ENCODE results near the gene IKZF1.

Gene IKZF1

GRCh38 chr7:50329775-50330174, 25.3 kb downstream of the IKZF1 start:
- intact Hi-C loops (cut with DNase I; ENCODE audit: low total_unique reads) = no loop called here
- DNase-seq = no peak
- Histone ChIP-seq H3K4me1 (no peaks in the 10 kb centered on the region), H3K9me3 (no peaks in the 10 kb centered on the region), H3K27me3 (peaks cover 0 to 2% of the 10 kb centered on the region in 2 donors), H3K4me3 (no peak overlapping the region), H3K27ac (no peak overlapping the region), H3K36me3 (no peaks in the 10 kb centered on the region)
- no peak for TF ChIP-seq CTCF (IDR thresholded peaks at IDR 0.05)

- Histone ChIP-seq H3K27me3 (peaks cover 0 to 2% of the 10 kb centered on the region in 2 donors), H3K4me3 (no peak overlapping the region), H3K36me3 (no peaks in the 10 kb centered on the region), H3K27ac (no peak overlapping the region), H3K4me1 (no peaks in the 10 kb centered on the region), H3K9me3 (no peaks in the 10 kb centered on the region)
- no peak for TF ChIP-seq CTCF (IDR thresholded peaks at IDR 0.05)
- no peak for DNase-seq
- intact Hi-C loops (cut with DNase I; ENCODE audit: low total_unique reads) = no loop called here
These were observed 25.7 kb downstream of the IKZF1 start for GRCh38 chr7:50330254-50330653.

GRCh38 chr7:50330696-50331095, 26.2 kb downstream of the IKZF1 start:
- Histone ChIP-seq H3K27ac (no peak overlapping the region), H3K27me3 (peaks cover 0 to 2% of the 10 kb centered on the region in 2 donors), H3K4me3 (no peak overlapping the region), H3K9me3 (no peaks in the 10 kb centered on the region), H3K4me1 (no peaks in the 10 kb centered on the region), H3K36me3 (no peaks in the 10 kb centered on the region)
- TF ChIP-seq CTCF (IDR thresholded peaks at IDR 0.05) = no peak
- no peak for DNase-seq
- intact Hi-C loops (cut with DNase I; ENCODE audit: low total_unique reads) = no loop called here

GRCh38 chr7:50331564-50332208, 27.2 kb downstream of the IKZF1 start:
- no peak overlapping the region for H3K27ac ChIP-seq
- intact Hi-C loops (cut with DNase I; ENCODE audit: low total_unique reads) = no loop called here
- no peaks in the 10 kb centered on the region for H3K9me3 ChIP-seq
- no peak overlapping the region for H3K4me3 ChIP-seq
- H3K36me3 ChIP-seq = no peaks in the 10 kb centered on the region
- H3K27me3 ChIP-seq = peaks cover 0 to 5% of the 10 kb centered on the region in 2 donors
- no peak for DNase-seq
- TF ChIP-seq CTCF (IDR thresholded peaks at IDR 0.05) = no peak
- H3K4me1 ChIP-seq = no peaks in the 10 kb centered on the region

- Histone ChIP-seq H3K36me3 (no peaks in the 10 kb centered on the region), H3K27ac (no peak overlapping the region), H3K4me3 (no peak overlapping the region), H3K4me1 (no peaks in the 10 kb centered on the region), H3K27me3 (peaks cover 0 to 5% of the 10 kb centered on the region in 2 donors), H3K9me3 (no peaks in the 10 kb centered on the region)
- no peak for TF ChIP-seq CTCF (IDR thresholded peaks at IDR 0.05)
- no peak for DNase-seq
- intact Hi-C loops (cut with DNase I; ENCODE audit: low total_unique reads) = no loop called here
These were observed 28.0 kb downstream of the IKZF1 start for GRCh38 chr7:50332241-50333165.
